IPS DF 6.9 (cell line): Measurements from ENCODE around the gene PRTN3.

ENCODE experiments used
- DNase-seq: peaks from one replicate; pipeline ENCODE4 v3.0.0-alpha.2; 2013; ENCODE audit warnings: low read depth, low spot score
- H3K27ac ChIP-seq: one replicate; pipeline ENCODE4 v1.5.1; 2013; ENCODE audit warnings: low read length, control low read depth
- H3K27me3 ChIP-seq: 2 replicates; pipeline ENCODE4 v1.6.1; 2013; ENCODE audit warnings: mild to moderate bottlenecking, low read length; ENCODE audit not compliant: control insufficient read depth, insufficient read depth
- H3K36me3 ChIP-seq: 2 replicates; pipeline ENCODE4 v1.6.1; 2013; ENCODE audit warnings: low read length; ENCODE audit not compliant: control insufficient read depth, insufficient read depth
- H3K4me1 ChIP-seq: 2 replicates; pipeline ENCODE4 v1.6.1; 2013; ENCODE audit warnings: low read length; ENCODE audit not compliant: control insufficient read depth, insufficient read depth
- H3K4me3 ChIP-seq: 2 replicates; pipeline ENCODE4 v1.5.1; 2013; ENCODE audit warnings: mild to moderate bottlenecking, low read length
- H3K9me3 ChIP-seq: 2 replicates; pipeline ENCODE4 v1.6.1; 2013; ENCODE audit warnings: low read length, inconsistent platforms; ENCODE audit not compliant: control insufficient read depth, insufficient read depth
- WGBS: extraction: QIAGEN DNeasy Blood & Tissue Kit; methylation state at CpG from one replicate; pipeline ENCODE4 v1.1.7; 2013; ENCODE audit warnings: mixed read lengths, missing lambda C conversion rate; ENCODE audit not compliant: insufficient read length, insufficient coverage; 5-methylcytosine and 5-hydroxymethylcytosine counted together

The PRTN3 gene

GRCh38 chr19:803686-804418 is 36.9 kb upstream of the PRTN3 start:
- Histone ChIP-seq H3K4me3 (no peak overlapping the region), H3K9me3 (no peaks in the 10 kb centered on the region), H3K36me3 (peaks cover 78% of the 10 kb centered on the region), H3K27me3 (no peaks in the 10 kb centered on the region), H3K4me1 (peaks cover 7% of the 10 kb centered on the region), H3K27ac (no peak overlapping the region)
- WGBS = no CpG with 5 or more reads among the region's 31 CpGs
- DNase-seq = no peak

GRCh38 chr19:804419-805165 is 36.2 kb upstream of the PRTN3 start:
- WGBS = no CpG with 5 or more reads among the region's 53 CpGs
- DNase-seq = no peak
- Histone ChIP-seq H3K36me3 (peaks cover 77% of the 10 kb centered on the region), H3K9me3 (no peaks in the 10 kb centered on the region), H3K27me3 (no peaks in the 10 kb centered on the region), H3K4me1 (peaks cover 7% of the 10 kb centered on the region), H3K4me3 (no peak overlapping the region), H3K27ac (no peak overlapping the region)

- Histone ChIP-seq H3K36me3 (peaks cover 79% of the 10 kb centered on the region), H3K9me3 (no peaks in the 10 kb centered on the region), H3K27ac (no peak overlapping the region), H3K27me3 (no peaks in the 10 kb centered on the region), H3K4me3 (no peak overlapping the region), H3K4me1 (peaks cover 7% of the 10 kb centered on the region)
- no CpG with 5 or more reads among the region's 33 CpGs for WGBS
- DNase-seq = no peak
Measured at GRCh38 chr19:805166-805551, 35.6 kb upstream of the PRTN3 start.

GRCh38 chr19:805600-806550 is 34.9 kb upstream of the PRTN3 start:
- no peaks in the 10 kb centered on the region for H3K9me3 ChIP-seq
- no peak overlapping the region for H3K4me3 ChIP-seq
- no peak overlapping the region for H3K27ac ChIP-seq
- WGBS = no CpG with 5 or more reads among the region's 93 CpGs
- no peak for DNase-seq
- H3K36me3 ChIP-seq = peaks cover 79% of the 10 kb centered on the region
- H3K27me3 ChIP-seq = no peaks in the 10 kb centered on the region
- H3K4me1 ChIP-seq = peaks cover 3% of the 10 kb centered on the region; the same call in 1 of the 2 replicates

- WGBS = no CpG with 5 or more reads among the region's 34 CpGs
- DNase-seq = no peak
- Histone ChIP-seq H3K9me3 (no peaks in the 10 kb centered on the region), H3K4me1 (peaks cover under 1% of the 10 kb centered on the region; the same call in 1 of the 2 replicates), H3K36me3 (peaks cover 77% of the 10 kb centered on the region), H3K27me3 (no peaks in the 10 kb centered on the region), H3K4me3 (no peak overlapping the region), H3K27ac (no peak overlapping the region)
Measured at GRCh38 chr19:806815-807421, 33.9 kb upstream of the PRTN3 start.

GRCh38 chr19:807627-808422 is 33.0 kb upstream of the PRTN3 start:
- WGBS = 100% methylated on average over 1 of the region's 44 CpGs
- Histone ChIP-seq H3K27ac (no peak overlapping the region), H3K9me3 (no peaks in the 10 kb centered on the region), H3K4me3 (no peak overlapping the region), H3K27me3 (no peaks in the 10 kb centered on the region), H3K4me1 (no peaks in the 10 kb centered on the region; the same call in 1 of the 2 replicates), H3K36me3 (peaks cover 81% of the 10 kb centered on the region)
- DNase-seq = no peak

GRCh38 chr19:808423-808775 is 32.4 kb upstream of the PRTN3 start:
- Histone ChIP-seq H3K27ac (no peak overlapping the region), H3K27me3 (no peaks in the 10 kb centered on the region), H3K4me1 (no peaks in the 10 kb centered on the region; the same call in 1 of the 2 replicates), H3K4me3 (no peak overlapping the region), H3K9me3 (no peaks in the 10 kb centered on the region), H3K36me3 (peaks cover 82% of the 10 kb centered on the region)
- DNase-seq = no peak
- no CpG with 5 or more reads among the region's 26 CpGs for WGBS

- H3K9me3 ChIP-seq = no peaks in the 10 kb centered on the region
- no peak overlapping the region for H3K4me3 ChIP-seq
- H3K27ac ChIP-seq = no peak overlapping the region
- peaks cover 74% of the 10 kb centered on the region for H3K36me3 ChIP-seq
- DNase-seq = no peak
- H3K27me3 ChIP-seq = no peaks in the 10 kb centered on the region
- H3K4me1 ChIP-seq = no peaks in the 10 kb centered on the region; the same call in 1 of the 2 replicates
- WGBS = no CpG with 5 or more reads among the region's 30 CpGs
Measured at GRCh38 chr19:810077-810855, 30.5 kb upstream of the PRTN3 start.

- no peak overlapping the region for H3K4me3 ChIP-seq
- H3K4me1 ChIP-seq = no peaks in the 10 kb centered on the region; the same call in 1 of the 2 replicates
- H3K27ac ChIP-seq = no peak overlapping the region
- no peaks in the 10 kb centered on the region for H3K9me3 ChIP-seq
- WGBS = no CpG with 5 or more reads among the region's 25 CpGs
- no peaks in the 10 kb centered on the region for H3K27me3 ChIP-seq
- no peak for DNase-seq
- peaks cover 72% of the 10 kb centered on the region for H3K36me3 ChIP-seq
Measured at GRCh38 chr19:810883-811489, 29.8 kb upstream of the PRTN3 start.
